ENCODE results near the gene MAML1.

- TF ChIP-seq POLR2AphosphoS5 (IDR thresholded peaks at IDR 0.05) (no peak), CTCF (IDR thresholded peaks at IDR 0.05) (peak in 1 of 4 experiments; percentile 1)
Measured at GRCh38 chr5:179732918-179733771, 523 bp downstream of the MAML1 start.

Measured in gastroesophageal sphincter (tissue), 3 donors.